ENCODE results near the gene ELAVL4.

ELAVL4 gene

DNA sequence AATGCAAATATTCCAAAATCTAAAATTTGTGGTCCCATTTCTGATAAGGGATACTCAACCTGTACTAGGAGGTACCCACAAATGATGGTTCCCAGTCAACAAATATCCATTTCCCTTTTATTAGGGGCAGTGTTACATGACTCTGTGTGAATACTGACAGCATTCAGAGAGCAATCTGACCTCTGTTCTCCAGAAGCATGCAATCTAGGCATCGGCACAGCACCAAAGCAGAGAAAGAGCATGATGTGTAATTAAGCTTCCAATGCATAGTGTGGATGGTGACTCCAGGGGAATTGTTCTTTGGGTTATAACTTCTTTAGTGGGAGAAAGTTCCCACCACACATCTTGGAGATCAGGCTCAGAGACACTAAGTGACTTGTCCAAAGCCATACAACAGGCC is 71.6 kb downstream of the ELAVL4 start:
- DNase-seq (ENCODE audit: low spot score), result no peak
- TF ChIP-seq, protein P1, sequence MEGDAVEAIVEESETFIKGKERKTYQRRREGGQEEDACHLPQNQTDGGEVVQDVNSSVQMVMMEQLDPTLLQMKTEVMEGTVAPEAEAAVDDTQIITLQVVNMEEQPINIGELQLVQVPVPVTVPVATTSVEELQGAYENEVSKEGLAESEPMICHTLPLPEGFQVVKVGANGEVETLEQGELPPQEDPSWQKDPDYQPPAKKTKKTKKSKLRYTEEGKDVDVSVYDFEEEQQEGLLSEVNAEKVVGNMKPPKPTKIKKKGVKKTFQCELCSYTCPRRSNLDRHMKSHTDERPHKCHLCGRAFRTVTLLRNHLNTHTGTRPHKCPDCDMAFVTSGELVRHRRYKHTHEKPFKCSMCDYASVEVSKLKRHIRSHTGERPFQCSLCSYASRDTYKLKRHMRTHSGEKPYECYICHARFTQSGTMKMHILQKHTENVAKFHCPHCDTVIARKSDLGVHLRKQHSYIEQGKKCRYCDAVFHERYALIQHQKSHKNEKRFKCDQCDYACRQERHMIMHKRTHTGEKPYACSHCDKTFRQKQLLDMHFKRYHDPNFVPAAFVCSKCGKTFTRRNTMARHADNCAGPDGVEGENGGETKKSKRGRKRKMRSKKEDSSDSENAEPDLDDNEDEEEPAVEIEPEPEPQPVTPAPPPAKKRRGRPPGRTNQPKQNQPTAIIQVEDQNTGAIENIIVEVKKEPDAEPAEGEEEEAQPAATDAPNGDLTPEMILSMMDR (conservative IDR thresholded peaks at IDR 0.05; ENCODE audit: low read depth), result no peak
- CTCF ChIA-PET, result no interaction called here
- POLR2A ChIA-PET (ENCODE audit: low non-redundant PET), result no interaction called here
- H3K27ac ChIP-seq, result no peak overlapping the region

DNA sequence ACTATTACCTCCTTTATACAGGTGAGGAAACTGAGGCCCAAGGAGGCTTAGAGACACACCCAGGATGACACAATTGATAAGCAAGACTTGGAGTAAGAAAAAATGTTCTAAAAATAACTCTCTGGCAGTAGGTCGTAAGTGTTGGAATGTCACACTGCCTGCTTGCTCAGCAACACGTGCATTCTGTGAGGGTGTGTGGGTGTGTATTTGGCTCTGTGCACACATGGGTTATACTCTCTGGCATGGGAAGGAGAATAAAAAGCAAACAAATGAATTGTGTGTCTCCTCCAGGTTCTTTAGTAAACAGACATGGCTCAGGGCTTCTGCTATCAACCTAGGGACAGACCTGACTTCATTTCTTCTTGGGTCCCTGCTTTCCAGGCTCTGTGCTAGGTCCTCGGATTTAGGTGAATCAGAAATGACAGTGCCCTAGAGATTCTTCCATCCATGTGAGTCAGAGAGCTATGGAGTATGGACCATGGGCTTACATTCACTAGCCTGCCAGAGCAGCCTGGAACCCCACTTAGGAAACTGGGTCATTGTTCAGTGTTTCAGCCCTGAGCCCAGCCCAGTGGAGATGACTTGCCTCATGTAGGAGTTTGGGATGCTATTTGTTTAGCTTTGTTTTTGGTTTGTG is 72.4 kb downstream of the ELAVL4 start:
- TF ChIP-seq, protein P1 (conservative IDR thresholded peaks at IDR 0.05; ENCODE audit: low read depth), result no peak
- CTCF ChIA-PET, result no interaction called here
- H3K27ac ChIP-seq, result no peak overlapping the region
- DNase-seq (ENCODE audit: low spot score), result no peak
- POLR2A ChIA-PET (ENCODE audit: low non-redundant PET), result no interaction called here

DNA sequence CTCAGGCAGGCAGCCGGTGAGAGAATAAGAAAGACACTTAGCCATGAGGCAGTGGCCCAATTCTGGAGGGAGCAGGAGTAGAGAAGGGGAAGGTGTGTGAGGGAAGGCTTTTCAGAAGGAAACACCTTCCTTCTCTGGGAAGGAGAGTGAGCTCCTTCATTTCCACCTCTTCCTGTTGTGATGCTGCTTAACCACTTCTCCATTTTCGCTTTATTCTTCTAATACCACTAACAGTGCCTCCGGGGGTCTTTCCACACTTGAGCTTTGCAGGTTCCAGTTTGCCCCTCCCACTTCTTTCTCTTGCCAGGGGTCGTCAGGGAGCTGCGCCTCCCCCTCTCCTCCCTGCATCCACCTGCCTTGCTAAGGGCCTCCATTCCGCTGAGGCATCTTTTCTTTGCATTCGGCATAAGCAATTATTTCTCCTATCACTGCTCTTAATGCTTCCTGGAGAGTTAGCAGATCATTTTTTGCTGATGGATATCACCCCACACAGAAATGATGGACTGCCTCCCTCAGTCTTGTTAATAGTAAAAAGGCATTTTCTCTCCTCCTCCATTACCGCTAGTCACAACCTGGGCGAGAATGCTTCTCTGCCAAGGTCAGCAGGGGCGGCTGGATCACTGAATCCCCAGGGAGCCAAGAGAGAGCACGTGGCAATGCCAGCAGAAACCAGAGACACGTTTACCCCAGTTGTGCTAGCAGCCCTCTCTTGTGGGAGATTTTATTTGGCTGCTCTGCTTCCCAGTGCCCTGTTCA is 74.8 kb downstream of the ELAVL4 start:
- TF ChIP-seq, protein P1 (conservative IDR thresholded peaks at IDR 0.05; ENCODE audit: low read depth), result no peak
- ChIA-PET POLR2A (ENCODE audit: low non-redundant PET) (no interaction called here), CTCF (no interaction called here)
- DNase-seq (ENCODE audit: low spot score), result no peak
- H3K27ac ChIP-seq, result no peak overlapping the region

DNA sequence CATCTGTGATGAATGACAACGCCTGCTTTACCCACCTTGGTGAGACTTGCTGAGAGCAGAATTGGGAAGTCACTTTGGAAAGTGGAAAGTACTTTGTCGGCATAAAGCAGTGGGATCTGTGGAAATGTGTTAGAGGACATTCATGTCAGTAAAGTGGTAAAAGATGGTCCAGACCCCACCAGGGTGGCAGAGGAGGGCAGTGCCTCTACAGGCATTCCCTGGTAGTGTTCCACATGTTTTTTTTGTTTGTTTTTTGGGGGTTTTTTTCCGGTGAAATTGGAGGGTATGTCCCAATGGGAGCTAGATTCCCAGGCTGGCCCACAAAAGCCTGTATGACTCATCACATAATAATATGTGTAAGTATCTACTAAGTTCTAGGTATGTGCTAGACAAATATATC is 80.6 kb downstream of the ELAVL4 start:
- H3K27ac ChIP-seq, result no peak overlapping the region
- DNase-seq (ENCODE audit: low spot score), result no peak
- TF ChIP-seq, protein P1 (conservative IDR thresholded peaks at IDR 0.05; ENCODE audit: low read depth), result no peak
- ChIA-PET POLR2A (ENCODE audit: low non-redundant PET) (no interaction called here), CTCF (no interaction called here)

DNA sequence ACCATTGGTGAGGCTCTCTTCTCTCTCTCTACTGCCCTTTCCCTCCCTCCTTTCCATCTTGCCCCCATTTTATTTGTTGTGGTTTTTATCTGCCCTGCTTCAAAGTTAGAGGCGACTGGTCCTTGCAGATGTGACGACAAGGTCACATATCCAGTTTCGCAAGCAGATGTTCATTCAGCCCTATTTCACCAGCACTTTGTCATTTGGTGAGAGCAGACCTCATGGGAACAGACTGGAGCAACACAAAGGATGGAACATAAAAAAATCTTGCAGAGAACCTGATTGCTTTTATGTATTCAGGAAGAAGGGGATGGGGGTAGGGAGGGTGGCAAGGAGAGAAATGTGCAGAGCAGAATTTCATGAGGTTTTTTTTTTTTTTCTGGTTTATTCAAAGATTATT is 84.3 kb downstream of the ELAVL4 start:
- H3K27ac ChIP-seq, result no peak overlapping the region
- no peak for DNase-seq (ENCODE audit: low spot score)
- CTCF ChIA-PET, result no interaction called here
- POLR2A ChIA-PET (ENCODE audit: low non-redundant PET), result no interaction called here
- TF ChIP-seq, protein P1 (conservative IDR thresholded peaks at IDR 0.05; ENCODE audit: low read depth), result no peak

DNA sequence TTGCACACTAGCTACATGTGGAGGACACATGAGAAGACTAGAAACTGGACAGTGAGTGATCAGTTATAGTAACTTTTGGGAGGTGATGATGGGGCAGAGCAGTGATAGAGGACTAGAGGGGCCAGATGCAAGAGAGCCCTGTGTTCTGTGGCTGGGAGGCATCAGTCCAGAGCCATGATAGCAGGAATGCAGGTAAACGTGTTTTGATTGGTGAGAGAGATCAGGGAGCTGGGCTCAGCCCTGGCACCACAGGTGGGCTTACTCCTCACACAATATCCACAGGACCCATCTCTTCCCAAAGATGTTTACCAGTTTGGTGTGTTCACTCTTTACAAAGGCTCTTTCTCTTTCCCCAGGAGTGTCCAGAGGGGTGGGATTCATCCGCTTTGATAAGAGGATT is 86.5 kb downstream of the ELAVL4 start:
- TF ChIP-seq, protein P1 (conservative IDR thresholded peaks at IDR 0.05; ENCODE audit: low read depth), result no peak
- H3K27ac ChIP-seq, result no peak overlapping the region
- no peak for DNase-seq (ENCODE audit: low spot score)
- POLR2A ChIA-PET (ENCODE audit: low non-redundant PET), result no interaction called here
- CTCF ChIA-PET, result no interaction called here

Data from RWPE1 (cell line).